GM19193 (cell line): ENCODE measurements around the gene CCL13.

ENCODE experiments used
- POLR2A ChIP-seq: IDR thresholded peaks from 4 replicates; pipeline ENCODE4 v1.6.1; 2011; ENCODE audit not compliant: insufficient read depth, insufficient read length; ENCODE audit errors: extremely low read depth

Gene CCL13

GRCh38 chr17:34354637-34355036, 1.6 kb upstream of the CCL13 start:
- TF ChIP-seq POLR2A: no peak

GRCh38 chr17:34357398-34357797, 1.1 kb downstream of the CCL13 start:
- TF ChIP-seq POLR2A: no peak

- no peak for TF ChIP-seq POLR2A
Observed at GRCh38 chr17:34358631-34359030, 2.4 kb downstream of the CCL13 start.

GRCh38 chr17:34360601-34361270, 4.5 kb downstream of the CCL13 start:
- no peak for TF ChIP-seq POLR2A

- TF ChIP-seq POLR2A: no peak
Observed at GRCh38 chr17:34361478-34362061, 5.3 kb downstream of the CCL13 start.

- TF ChIP-seq POLR2A: no peak
Observed at GRCh38 chr17:34363183-34363661, 6.9 kb downstream of the CCL13 start, which contains the start of gene CCL1. Gene CCL1 (minus strand): TSS chr17:34363233. CDS start chr17:34363161, 72 bp downstream.

GRCh38 chr17:34364751-34365150, 8.5 kb downstream of the CCL13 start:
- no peak for TF ChIP-seq POLR2A

GRCh38 chr17:34365340-34365739, 9.1 kb downstream of the CCL13 start:
- TF ChIP-seq POLR2A: no peak

- no peak for TF ChIP-seq POLR2A
Observed at GRCh38 chr17:34366010-34366409, 9.7 kb downstream of the CCL13 start.

GRCh38 chr17:34366529-34367107, 10.3 kb downstream of the CCL13 start:
- TF ChIP-seq POLR2A: no peak

- no peak for TF ChIP-seq POLR2A
Observed at GRCh38 chr17:34367486-34368195, 11.4 kb downstream of the CCL13 start.

- no peak for TF ChIP-seq POLR2A
Observed at GRCh38 chr17:34368196-34368945, 12.1 kb downstream of the CCL13 start.

- no peak for TF ChIP-seq POLR2A
Observed at GRCh38 chr17:34368946-34369500, 12.7 kb downstream of the CCL13 start.

- TF ChIP-seq POLR2A: no peak
Observed at GRCh38 chr17:34369571-34369970, 13.3 kb downstream of the CCL13 start.
